ENCODE data around the gene AJAP1.

Gene AJAP1

GRCh38 chr1:4787551-4787950 is 133.1 kb downstream of the AJAP1 start (continued):
- TF ChIP-seq, protein P1, sequence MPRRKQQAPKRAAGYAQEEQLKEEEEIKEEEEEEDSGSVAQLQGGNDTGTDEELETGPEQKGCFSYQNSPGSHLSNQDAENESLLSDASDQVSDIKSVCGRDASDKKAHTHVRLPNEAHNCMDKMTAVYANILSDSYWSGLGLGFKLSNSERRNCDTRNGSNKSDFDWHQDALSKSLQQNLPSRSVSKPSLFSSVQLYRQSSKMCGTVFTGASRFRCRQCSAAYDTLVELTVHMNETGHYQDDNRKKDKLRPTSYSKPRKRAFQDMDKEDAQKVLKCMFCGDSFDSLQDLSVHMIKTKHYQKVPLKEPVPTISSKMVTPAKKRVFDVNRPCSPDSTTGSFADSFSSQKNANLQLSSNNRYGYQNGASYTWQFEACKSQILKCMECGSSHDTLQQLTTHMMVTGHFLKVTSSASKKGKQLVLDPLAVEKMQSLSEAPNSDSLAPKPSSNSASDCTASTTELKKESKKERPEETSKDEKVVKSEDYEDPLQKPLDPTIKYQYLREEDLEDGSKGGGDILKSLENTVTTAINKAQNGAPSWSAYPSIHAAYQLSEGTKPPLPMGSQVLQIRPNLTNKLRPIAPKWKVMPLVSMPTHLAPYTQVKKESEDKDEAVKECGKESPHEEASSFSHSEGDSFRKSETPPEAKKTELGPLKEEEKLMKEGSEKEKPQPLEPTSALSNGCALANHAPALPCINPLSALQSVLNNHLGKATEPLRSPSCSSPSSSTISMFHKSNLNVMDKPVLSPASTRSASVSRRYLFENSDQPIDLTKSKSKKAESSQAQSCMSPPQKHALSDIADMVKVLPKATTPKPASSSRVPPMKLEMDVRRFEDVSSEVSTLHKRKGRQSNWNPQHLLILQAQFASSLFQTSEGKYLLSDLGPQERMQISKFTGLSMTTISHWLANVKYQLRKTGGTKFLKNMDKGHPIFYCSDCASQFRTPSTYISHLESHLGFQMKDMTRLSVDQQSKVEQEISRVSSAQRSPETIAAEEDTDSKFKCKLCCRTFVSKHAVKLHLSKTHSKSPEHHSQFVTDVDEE (CRISPR knock-in tag; IDR thresholded peaks at IDR 0.05): no peak

GRCh38 chr1:4792565-4792964 is 138.2 kb downstream of the AJAP1 start:
- ATAC-seq: no peak
- TF ChIP-seq GLIS3 (CRISPR knock-in tag; IDR thresholded peaks at IDR 0.05) (no peak), CSRNP3 (CRISPR knock-in tag; IDR thresholded peaks at IDR 0.05) (no peak), ZNF70 (CRISPR knock-in tag; IDR thresholded peaks at IDR 0.05) (no peak), CSDC2 (CRISPR knock-in tag; IDR thresholded peaks at IDR 0.05) (no peak), ZFP3 (CRISPR knock-in tag; IDR thresholded peaks at IDR 0.05) (no peak), ZFP30 (CRISPR knock-in tag; IDR thresholded peaks at IDR 0.05) (no peak), TCF4 (CRISPR knock-in tag; IDR thresholded peaks at IDR 0.05; ENCODE audit: borderline replicate concordance) (no peak), SNAI2 (CRISPR knock-in tag; IDR thresholded peaks at IDR 0.05) (no peak), PPARA (CRISPR knock-in tag; IDR thresholded peaks at IDR 0.05; ENCODE audit: borderline replicate concordance) (no peak), BACH2 (CRISPR knock-in tag; IDR thresholded peaks at IDR 0.05; ENCODE audit: borderline replicate concordance) (no peak), ARNTL (CRISPR knock-in tag; IDR thresholded peaks at IDR 0.05; ENCODE audit: borderline replicate concordance, low read depth) (no peak), ZC3H10 (CRISPR knock-in tag; IDR thresholded peaks at IDR 0.05) (no peak), CREB5 (CRISPR knock-in tag; IDR thresholded peaks at IDR 0.05; ENCODE audit: low read depth) (no peak), ISL1 (CRISPR knock-in tag; IDR thresholded peaks at IDR 0.05) (no peak), ESRRG (CRISPR knock-in tag; IDR thresholded peaks at IDR 0.05) (no peak)
- TF ChIP-seq, protein P2, sequence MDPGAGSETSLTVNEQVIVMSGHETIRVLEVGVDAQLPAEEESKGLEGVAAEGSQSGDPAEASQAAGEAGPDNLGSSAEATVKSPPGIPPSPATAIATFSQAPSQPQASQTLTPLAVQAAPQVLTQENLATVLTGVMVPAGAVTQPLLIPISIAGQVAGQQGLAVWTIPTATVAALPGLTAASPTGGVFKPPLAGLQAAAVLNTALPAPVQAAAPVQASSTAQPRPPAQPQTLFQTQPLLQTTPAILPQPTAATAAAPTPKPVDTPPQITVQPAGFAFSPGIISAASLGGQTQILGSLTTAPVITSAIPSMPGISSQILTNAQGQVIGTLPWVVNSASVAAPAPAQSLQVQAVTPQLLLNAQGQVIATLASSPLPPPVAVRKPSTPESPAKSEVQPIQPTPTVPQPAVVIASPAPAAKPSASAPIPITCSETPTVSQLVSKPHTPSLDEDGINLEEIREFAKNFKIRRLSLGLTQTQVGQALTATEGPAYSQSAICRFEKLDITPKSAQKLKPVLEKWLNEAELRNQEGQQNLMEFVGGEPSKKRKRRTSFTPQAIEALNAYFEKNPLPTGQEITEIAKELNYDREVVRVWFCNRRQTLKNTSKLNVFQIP (CRISPR knock-in tag; IDR thresholded peaks at IDR 0.05; ENCODE audit: borderline replicate concordance, low read depth): no peak
- TF ChIP-seq, protein P3, sequence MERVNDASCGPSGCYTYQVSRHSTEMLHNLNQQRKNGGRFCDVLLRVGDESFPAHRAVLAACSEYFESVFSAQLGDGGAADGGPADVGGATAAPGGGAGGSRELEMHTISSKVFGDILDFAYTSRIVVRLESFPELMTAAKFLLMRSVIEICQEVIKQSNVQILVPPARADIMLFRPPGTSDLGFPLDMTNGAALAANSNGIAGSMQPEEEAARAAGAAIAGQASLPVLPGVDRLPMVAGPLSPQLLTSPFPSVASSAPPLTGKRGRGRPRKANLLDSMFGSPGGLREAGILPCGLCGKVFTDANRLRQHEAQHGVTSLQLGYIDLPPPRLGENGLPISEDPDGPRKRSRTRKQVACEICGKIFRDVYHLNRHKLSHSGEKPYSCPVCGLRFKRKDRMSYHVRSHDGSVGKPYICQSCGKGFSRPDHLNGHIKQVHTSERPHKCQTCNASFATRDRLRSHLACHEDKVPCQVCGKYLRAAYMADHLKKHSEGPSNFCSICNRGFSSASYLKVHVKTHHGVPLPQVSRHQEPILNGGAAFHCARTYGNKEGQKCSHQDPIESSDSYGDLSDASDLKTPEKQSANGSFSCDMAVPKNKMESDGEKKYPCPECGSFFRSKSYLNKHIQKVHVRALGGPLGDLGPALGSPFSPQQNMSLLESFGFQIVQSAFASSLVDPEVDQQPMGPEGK (CRISPR knock-in tag; IDR thresholded peaks at IDR 0.05; ENCODE audit: borderline replicate concordance): no peak
- TF ChIP-seq, protein P1 (CRISPR knock-in tag; IDR thresholded peaks at IDR 0.05): no peak
